ENCODE measurements around the gene ASNSD1.
A peak's percentile ranks its signal among the peaks of the same experiment; 100 is the strongest.
"Not testable (repeated sequence)": the region's sequence is repeated elsewhere in the genome, so short reads cannot be mapped to it uniquely, and the experiment has no call there.

Gene ASNSD1

DNA sequence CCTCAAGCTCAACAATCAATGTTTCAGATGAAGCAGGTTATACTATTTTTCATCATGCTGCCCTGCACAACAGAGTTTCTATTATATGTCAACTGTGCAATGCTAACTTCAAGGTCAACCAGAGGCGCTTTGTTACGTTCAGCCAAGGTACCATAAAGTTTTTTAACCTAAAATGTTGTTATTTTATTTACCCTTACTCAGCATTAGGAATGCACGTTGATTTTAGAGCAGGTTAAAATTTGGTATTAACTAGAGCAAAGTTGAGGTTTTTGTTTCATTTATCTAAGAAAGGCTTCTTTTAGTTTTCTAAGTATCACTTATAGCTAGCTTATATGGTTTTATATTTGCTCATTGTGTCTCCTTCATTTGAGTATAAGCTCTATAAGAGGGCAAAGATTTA lies 35.0 kb downstream of the ASNSD1 start:
- DNase-seq: no peak

DNA sequence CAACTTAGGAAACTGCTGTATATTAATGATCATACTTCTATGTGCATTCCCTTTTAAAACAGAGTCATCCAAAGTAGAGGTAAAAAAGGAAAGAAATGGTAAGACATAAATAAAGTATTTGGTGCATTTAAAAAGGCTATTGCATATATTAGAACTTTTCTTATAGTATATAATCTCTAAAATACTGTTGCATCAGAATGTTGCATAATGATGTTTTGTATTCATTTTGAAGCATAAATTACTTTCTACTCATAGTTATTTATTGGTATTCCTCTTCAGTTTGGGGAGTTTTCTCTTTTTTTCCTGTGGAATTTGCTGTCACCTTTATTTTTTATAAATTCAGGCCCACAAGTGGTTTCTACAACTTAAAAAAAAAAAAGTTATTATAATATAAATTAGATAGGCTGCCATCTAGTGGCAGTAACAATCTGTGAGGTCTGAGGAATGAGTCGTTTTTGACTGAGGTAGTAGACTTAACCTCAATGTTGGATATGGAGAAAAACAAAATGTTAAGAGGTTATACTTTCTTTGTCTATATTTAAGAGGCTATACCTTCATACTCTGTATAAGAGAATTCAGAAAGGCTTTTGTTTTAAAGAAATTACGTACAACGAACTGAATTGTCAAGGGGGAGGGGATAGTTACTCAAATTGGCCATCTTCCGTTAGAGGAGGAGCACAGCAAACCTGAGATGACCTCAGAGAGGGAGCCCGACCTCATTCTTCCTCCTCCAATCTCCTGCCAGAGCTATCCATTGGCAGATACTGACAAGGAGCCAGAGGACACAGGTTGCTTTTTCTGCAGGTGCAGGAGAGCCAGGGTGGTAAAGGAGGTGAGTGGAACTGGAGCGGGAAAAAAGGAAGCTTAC lies 37.0 kb downstream of the ASNSD1 start:
- peak; percentile 71 for DNase-seq

DNA sequence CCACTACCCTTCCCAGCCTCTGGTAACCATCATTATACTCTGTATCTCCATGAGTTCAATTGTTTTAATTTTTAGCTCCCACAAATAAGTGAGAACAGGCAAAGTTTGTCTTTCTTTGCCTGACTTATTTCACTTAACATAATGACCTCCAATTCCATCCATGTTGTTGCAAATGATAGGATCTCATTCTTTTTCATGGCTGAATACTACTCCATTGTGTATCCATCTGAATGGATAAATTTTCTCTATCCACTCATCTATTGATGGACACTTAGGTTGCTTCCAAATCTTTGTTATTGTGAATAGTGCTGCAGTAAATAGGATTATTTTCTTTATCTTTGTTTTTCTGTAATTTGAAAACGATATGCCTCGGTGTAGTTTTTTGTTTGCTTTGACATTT lies 39.4 kb downstream of the ASNSD1 start:
- DNase-seq: no peak

DNA sequence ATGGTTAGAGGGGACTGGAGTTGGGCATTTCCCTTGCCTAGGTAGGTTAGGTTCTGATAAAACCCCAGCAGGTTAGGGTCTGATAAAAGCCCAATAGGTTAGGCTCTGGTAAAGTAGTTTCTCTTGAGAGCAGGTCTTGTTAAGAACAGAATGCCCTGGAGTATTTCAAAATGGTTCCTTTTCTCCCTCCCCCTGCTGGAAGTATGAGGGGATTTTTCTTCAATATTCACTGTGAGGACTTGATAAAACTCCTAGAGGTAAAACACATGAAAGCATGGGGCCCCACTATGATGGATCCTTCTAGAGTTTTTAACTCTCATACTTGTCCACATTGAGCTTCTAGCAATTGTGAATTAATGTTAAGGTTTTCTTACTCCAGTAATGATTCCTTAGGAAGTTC lies 40.8 kb downstream of the ASNSD1 start:
- no peak for DNase-seq

DNA sequence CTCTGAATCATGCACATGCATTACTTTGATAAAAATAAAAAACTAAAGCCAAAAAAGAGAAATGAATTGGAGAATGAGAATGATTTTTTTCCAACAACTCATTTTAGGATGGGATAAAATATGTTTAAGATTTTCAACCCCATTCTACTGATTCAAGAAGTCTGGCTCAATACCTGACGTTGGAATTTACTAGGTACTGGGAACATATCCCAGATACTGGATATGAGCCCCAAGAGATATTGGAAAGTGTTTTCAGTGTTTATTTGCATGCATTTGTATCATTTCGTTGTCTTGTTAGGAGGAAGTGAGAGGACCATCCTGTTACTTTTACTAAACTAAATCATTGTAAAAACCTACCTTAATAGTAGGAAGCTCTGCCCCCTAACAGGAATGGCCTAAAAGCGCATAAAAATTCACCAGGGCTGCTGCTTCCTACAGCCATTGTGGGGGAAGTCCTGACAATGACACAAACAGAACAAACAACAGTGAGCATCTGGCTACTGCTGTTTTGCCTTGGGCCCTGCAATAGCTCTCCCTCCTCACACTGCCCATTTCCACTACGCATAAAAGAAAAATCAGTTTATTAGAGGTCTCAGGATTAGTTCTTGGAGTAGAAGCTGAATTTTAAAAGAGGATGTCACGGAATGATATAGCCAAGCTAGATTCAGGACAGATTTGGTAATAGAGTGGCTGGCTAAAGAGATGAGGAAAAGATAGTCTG lies 48.4 kb downstream of the ASNSD1 start:
- DNase-seq: no peak

DNA sequence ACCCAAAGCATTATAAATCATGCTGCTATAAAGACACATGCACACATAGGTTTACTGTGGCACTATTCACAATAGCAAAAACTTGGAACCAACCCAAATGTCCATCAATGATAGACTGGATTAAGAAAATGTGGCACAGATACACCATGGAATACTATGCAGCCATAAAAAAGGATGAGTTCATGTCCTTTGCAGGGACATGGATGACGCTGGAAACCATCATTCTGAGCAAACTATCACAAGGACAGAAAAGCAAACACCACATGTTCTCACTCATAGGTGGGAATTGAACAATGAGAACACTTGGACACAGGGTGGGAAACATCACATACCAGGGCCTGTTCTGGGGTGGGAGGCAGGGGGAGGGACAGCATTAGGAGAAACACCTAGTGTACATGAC lies 56.3 kb downstream of the ASNSD1 start:
- DNase-seq: not testable (repeated sequence)

DNA sequence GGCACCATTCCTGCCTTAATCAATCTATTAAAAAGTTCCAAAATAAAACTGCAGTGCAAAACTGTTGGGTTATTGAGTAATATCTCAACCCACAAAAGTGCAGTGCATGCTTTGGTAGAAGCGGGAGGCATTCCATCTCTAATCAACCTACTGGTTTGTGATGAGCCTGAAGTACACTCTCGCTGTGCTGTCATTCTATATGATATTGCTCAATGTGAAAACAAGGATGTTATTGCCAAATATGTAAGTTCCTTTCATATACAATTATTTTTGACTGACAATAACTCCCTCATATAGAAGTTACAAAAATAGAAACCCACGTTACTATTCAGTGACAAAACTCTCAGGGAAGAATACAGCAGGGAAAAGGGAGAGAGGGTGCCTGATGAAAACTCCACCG lies 58.3 kb downstream of the ASNSD1 start:
- no peak for DNase-seq

Data from CD4-positive, alpha-beta T cell treated with Interleukin-21 for 1 hour (primary cell).